ENCODE measurements around the gene TPX2.

DNA sequence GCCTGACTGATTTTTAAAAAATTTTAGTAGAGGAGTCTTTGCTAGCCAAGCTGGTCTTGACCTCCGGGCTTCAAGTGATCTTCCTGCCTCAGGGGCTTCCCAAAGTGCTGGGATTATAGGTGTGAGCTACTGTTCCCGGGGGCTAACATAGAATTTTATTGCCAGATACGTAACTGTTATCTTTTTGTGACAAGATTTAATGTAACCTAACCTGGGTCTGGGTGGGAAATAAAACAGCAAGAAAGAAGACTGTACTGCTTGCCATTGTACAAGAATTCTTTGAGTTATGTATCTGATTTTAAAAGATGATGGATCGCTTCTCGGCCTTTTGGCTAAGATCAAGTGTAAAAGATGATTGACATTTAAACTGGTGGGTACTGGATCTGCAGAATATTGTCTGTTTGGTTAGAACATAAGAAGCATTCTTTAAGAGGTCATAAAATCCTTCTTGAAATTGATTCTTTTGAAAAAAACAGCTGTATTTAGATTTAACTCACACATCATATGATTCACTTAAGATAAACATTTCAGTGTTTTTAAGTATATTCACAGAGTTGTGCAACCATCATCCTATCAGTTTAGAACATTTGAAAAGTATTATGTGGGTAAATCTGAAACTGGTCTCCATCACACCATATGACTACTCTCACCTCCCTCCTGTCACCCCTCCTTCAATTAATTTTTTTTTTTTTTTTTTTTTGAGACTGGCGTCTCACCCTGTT lies 21.6 kb downstream of the TPX2 start:
- TF ChIP-seq, protein P1, sequence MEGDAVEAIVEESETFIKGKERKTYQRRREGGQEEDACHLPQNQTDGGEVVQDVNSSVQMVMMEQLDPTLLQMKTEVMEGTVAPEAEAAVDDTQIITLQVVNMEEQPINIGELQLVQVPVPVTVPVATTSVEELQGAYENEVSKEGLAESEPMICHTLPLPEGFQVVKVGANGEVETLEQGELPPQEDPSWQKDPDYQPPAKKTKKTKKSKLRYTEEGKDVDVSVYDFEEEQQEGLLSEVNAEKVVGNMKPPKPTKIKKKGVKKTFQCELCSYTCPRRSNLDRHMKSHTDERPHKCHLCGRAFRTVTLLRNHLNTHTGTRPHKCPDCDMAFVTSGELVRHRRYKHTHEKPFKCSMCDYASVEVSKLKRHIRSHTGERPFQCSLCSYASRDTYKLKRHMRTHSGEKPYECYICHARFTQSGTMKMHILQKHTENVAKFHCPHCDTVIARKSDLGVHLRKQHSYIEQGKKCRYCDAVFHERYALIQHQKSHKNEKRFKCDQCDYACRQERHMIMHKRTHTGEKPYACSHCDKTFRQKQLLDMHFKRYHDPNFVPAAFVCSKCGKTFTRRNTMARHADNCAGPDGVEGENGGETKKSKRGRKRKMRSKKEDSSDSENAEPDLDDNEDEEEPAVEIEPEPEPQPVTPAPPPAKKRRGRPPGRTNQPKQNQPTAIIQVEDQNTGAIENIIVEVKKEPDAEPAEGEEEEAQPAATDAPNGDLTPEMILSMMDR (IDR thresholded peaks at IDR 0.05), result no peak
- no peak for TF ChIP-seq EP300 (IDR thresholded peaks at IDR 0.05)
